HG03469 (cell line): ENCODE results near the gene KRTAP3-3.

Experiments used
- ATAC-seq: cut with Tn5 transposase; IDR thresholded peaks from one replicate; pipeline ENCODE4 v1.9.1; 2021; ENCODE audit warnings: mild to moderate bottlenecking, moderate library complexity, moderate number of reproducible peaks; ENCODE audit not compliant: unreplicated experiment

Gene KRTAP3-3

GRCh38 chr17:40961591-40961990, 32.4 kb downstream of the KRTAP3-3 start:
- no peak for ATAC-seq

DNA sequence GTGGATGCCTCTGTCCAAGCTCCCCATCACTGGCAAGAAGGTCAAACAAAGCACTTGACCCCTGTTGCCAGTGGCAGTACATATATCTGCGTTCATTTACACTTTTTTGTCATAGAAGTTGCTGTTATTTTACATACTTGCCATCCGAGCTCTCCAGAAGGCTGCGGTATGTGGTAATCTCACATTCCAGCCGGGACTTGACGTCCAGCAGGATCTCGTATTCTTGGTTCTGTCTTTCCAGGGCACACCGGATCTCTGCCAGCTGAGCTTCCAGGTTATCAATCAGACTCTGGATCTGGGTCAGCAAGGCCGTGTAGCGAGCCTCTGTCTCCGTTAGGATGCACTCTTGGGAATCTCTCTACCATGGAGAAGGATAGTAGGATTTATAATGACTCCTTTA, 33.8 kb downstream of the KRTAP3-3 start:
- ATAC-seq, result no peak

DNA sequence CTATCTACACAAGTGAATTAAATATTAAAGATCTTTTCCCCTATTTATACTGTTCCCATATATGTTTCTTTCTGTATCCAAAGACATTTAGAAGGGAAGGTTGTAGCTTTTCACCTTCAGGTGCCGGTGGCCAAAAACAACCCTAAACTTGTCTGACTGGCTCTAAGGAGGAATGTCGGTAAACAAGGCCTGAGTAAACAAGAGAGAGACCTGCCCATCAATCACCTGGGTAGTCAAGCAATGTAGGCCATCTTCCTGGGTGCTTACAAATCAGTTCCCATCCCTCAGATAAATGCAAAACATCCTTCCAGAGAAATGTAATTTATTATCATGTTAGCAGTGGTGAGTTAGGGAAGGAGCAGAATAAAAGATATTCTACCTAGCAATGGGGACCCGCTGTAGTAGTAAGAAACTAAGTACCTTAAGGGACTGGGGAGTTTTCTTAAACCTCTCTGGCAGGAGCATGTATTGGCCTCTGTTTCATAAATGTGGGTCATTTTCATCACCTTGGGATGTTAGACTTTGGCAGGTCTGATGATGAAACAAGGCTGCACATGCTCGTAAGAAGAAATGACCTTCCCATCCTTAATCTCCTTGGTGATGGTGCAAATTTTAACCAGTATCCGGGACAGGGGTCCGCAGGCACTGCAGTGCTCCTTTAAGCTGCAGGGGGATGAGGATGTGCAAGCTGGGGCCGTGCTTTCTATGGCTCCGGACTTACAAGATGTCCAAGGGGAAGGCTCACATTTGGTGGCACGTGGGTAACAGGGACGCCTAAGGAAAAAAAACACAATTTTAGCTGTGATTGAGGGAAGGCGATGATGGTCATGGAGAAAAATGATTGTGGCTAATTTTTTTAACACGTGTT, 35.6 kb downstream of the KRTAP3-3 start:
- ATAC-seq, result no peak

DNA sequence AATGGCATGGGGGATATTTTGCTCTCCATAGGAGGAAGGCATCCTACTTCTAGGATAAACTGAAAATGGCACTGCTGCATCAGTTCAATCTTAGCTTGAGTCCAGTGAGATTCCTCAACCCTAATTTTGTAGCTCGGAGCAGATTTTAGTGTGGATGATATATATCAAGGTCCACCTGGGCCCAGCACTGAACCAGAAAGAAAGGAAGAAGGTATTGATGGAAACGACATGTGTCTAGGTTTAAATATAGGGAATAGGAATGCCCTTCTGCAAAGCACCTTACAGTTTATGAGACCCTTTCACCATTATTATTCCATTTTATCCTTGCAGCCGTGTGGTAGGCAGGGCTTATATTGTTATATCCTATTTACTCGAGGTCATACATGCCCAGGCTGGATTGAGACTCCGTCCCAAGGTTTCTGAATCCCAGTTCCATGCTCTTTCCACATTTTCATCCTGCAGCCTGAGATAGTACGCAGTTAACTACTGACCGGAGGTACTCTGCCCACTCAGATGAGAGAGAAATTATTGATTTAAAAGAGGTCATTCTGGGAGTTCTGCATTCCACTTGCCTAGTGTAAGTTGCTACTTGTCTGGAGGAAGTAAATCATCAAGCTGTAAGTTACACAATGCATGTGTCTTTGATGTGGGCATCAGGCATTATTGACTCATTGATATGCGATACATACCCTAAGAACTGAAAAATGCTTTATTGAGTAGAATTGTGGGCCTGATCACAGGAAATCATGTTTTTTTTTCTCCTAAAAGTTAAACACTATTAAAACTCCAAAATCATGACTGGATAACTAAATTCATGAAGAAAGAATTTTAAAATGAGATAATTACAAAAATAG, 37.3 kb downstream of the KRTAP3-3 start:
- no peak for ATAC-seq

- ATAC-seq, result no peak
These were observed 40.1 kb downstream of the KRTAP3-3 start for GRCh38 chr17:40953881-40954280.

DNA sequence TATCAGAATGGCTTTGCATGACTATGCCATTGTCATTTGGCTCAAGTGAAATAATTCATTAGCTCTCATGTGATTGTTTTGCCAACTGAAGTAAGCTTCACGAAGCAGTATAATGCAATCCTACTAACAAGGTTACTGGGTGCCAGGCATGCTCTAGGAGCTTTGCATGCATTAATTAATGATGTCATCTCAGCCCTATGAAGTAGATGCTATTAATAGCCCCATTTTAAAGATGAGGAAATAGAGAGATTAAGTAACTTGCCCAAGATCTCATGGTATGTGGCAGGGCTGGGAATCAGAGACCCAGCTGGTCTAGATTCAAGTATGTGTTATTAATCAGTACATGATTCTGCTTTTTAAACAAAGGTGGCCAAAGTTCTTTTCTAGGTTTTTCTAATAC, 41.3 kb downstream of the KRTAP3-3 start:
- ATAC-seq, result no peak

- no peak for ATAC-seq
These were observed 41.8 kb downstream of the KRTAP3-3 start for GRCh38 chr17:40952154-40952553.

GRCh38 chr17:40951011-40951622, 42.8 kb downstream of the KRTAP3-3 start:
- ATAC-seq, result no peak

- no peak for ATAC-seq
These were observed 43.8 kb downstream of the KRTAP3-3 start for GRCh38 chr17:40950176-40950575.

GRCh38 chr17:40949418-40949817, 44.5 kb downstream of the KRTAP3-3 start:
- no peak for ATAC-seq

GRCh38 chr17:40947929-40948328, 46.0 kb downstream of the KRTAP3-3 start:
- ATAC-seq, result no peak

DNA sequence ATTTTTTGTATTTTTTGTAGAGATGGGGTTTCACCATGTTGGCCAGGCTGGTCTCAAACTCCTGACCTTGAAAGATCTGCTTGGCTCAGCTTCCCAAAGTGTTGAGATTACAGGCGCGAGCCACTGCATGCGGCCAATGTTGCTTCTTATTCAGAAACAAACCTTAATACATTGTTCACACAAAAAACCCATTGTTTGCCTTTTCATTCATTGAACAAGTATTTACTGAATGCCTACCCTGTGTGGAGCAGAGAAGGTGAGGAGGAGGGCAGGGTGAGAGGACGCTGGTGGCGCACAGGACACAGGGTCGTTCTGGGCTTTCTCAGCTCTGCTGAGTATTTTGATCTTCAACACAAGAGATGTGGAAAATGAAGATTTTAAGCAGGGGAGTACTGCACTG, 48.5 kb downstream of the KRTAP3-3 start:
- ATAC-seq, result no peak

- no peak for ATAC-seq
These were observed 49.4 kb downstream of the KRTAP3-3 start for GRCh38 chr17:40944531-40944930.
